GM18511 (cell line): ENCODE data around the gene TEX48.

Experiments
- ATAC-seq: cut with Tn5 transposase; IDR thresholded peaks from one replicate; pipeline ENCODE4 v1.9.1; 2021; ENCODE audit warnings: mild to moderate bottlenecking, moderate library complexity; ENCODE audit not compliant: unreplicated experiment

TEX48 gene

GRCh38 chr9:114669961-114670360 is 12.0 kb downstream of the TEX48 start:
- ATAC-seq, result no peak

DNA sequence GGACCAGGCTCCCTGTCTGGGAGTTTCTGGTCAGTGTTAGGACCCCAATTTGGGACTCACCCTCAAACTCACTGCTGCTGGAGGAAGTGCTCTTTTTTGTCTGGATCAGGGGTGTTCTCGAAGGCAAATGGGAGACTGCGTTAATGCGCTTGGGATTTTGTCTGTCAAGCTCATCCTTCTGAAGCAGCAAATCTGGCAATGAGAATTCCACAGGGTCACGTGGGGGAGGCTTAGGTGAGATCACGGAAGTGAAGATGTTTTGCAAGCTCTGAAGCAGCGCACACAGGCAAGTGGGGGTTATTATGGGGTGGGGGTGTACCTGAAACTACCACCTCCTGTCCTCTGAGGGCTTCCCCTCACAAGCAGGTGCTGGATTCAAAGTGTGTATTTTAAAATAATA is 13.8 kb downstream of the TEX48 start:
- ATAC-seq, result no peak

GRCh38 chr9:114666851-114667250 is 15.1 kb downstream of the TEX48 start:
- peak; percentile 45 for ATAC-seq

- no peak for ATAC-seq
Observed at GRCh38 chr9:114666401-114666800, 15.6 kb downstream of the TEX48 start.

DNA sequence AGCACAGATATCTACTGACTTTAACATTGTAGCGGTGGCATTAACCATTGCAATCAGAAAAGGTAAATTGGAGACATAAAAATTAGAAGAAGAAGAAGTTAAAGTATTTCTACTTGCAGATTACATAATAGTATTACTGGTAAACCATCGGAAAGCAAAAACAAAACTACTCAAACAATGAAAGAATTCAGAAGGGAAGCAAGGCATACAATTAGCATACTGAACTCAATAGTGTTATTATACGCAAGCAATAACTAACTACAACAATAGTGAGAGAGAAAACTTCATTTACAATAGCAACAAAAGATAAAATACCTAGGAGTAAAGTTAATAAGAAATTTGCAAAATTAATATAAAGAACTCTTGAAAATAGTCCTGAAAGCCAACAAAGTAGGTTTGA is 17.8 kb downstream of the TEX48 start:
- no peak for ATAC-seq

DNA sequence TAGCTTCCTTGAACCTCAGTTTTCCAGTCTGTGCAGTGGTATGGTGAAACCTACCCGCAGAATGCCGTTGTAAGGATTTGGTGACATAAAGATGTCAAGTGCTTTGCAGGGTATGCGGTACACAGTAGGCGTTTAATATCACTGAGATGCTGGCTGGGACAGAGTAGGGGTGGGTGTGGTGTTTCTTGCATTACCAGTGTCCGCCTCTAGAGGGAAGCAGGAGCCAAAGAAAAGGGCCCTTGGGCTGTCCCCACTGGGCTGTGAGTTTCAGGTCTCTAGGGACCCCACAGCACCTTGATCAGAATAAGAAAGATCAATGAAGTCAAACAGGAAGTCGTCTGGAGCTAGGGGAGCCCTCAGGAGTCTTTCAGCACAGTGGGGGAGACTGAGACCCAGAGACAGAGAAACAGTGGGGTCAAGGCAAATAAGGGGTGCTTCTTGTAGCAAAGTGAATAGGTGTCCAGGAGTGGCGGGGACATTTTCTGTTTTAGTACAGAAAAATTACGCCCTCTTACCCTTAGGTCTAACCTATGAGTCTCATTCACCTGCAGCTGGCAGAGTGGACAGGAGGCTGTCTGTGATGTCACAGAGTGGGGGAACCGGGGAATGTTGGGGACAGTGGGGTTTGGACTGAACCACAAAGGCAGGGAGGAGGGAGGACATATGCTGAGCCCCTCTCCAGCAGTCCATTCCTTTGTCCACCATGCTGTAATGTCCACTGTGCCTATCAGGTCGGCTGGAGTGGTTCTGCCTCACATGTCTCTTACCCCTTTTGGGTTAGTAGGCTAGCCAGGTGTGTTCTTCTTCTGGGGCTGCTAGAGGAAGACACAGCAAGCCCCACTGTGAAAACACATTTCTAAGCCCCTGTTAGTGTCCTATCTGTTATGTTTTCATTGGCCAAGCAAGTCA is 19.7 kb downstream of the TEX48 start:
- peak; percentile 81 for ATAC-seq

GRCh38 chr9:114657705-114658104 is 24.3 kb downstream of the TEX48 start, which contains the start of gene TEX53:
TEX53 (minus strand) TSS chr9:114657805; CDS start chr9:114657774, 31 bp downstream.
- no peak for ATAC-seq

- ATAC-seq, result no peak
Observed at GRCh38 chr9:114656301-114656700, 25.7 kb downstream of the TEX48 start.

GRCh38 chr9:114655689-114656088 is 26.3 kb downstream of the TEX48 start:
- no peak for ATAC-seq

GRCh38 chr9:114653556-114654159 is 28.3 kb downstream of the TEX48 start:
- no peak for ATAC-seq

GRCh38 chr9:114652776-114653555 is 29.0 kb downstream of the TEX48 start:
- ATAC-seq, result no peak

DNA sequence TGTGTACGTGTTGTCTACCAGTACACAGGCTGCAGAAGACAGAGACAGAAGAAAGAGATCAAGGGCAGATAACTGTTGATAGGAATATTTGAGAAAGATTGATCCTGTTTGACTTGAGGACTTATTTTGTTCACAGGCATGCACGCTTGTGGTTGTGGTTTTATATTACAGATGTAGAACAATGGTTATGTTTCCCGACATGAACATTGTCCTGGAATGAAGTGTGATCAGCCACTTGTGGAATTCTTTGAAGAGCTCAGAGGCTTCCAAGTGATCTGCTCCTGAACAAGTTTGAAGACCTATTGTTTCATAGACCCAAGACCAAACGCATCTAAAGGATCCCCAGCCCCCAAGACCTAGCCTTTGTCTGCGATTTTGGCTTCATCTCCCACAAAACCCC is 38.1 kb downstream of the TEX48 start:
- ATAC-seq, result no peak

GRCh38 chr9:114643001-114643400 is 39.0 kb downstream of the TEX48 start:
- no peak for ATAC-seq

DNA sequence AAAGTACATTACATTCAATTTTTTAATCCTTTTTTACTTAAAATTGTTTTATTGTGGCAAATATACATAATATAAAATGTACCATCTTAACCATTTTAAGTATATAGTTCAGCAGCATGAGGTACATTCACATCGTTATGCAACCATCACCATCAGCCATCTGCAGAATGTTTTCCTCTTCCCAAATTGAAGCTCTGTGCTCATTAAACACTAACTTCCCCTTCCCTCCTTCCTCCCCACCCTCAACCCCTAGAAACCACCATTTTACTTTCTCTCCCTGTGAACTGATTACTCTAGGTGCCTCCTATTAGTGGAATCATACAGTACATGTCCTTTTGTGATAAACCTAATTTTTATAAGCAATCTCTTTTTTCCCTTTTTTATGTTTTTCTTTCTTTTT is 40.0 kb downstream of the TEX48 start:
- no peak for ATAC-seq

- no peak for ATAC-seq
Observed at GRCh38 chr9:114638404-114638803, 43.6 kb downstream of the TEX48 start.

GRCh38 chr9:114634387-114634786 is 47.6 kb downstream of the TEX48 start:
- no peak for ATAC-seq

DNA sequence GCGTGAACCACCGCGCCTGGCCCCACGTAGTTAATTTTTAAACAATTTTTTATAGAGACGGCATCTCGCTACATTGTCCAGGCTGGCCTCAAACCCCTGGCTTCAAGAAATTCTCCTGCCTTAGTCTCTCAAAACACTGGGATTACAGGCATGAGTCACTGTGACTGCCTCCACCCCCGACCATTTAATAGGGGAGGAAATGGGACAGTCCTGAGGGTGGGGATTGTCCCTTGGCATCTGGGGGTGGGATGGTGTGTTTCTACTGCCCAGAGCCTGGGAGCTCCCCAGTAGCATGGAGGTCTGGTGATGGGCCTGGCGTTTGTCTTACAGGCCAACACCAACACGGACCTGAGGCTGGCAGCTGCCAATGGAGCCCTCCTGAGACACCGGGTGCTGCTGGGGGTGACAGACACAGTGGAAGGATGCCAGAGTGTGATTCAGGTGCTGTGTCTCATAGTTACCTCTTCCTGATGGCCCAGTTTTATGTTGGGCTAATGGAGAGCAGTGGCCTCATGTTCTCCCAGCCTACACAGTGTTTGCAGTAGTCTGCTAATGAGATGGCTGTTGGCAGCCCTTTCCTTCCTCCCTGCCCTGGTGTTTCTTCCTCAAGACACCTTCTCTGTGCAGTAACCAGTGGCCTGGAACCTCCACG is 48.4 kb downstream of the TEX48 start:
- ATAC-seq, result no peak

- ATAC-seq, result no peak
Observed at GRCh38 chr9:114631166-114631565, 50.8 kb downstream of the TEX48 start.

GRCh38 chr9:114629563-114630090 is 52.4 kb downstream of the TEX48 start:
- ATAC-seq, result no peak

DNA sequence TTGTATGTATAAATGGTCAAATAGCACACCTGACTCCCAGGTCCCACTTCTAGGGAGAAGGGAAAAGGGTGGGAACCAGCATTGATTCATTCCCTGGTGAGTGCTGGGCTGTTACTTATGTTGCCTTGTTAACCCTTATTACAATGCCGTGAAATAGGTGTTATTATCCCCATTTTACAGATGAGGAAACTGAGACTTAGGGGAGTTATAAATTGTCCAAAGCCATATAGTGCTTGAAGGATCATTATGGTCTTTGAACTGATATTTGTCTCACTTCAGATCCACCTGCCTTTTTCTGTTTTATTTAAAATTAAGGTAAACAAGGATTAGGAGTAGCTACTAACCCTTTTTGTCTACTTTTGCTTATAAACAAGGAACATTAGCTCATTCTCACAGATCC is 54.4 kb downstream of the TEX48 start:
- no peak for ATAC-seq
